ENCODE measurements around the gene KLHL5.
"Not testable (repeated sequence)": the region's sequence is repeated elsewhere in the genome, so short reads cannot be mapped to it uniquely, and the experiment has no call there.

Gene KLHL5

GRCh38 chr4:39025552-39026085, 36.4 kb upstream of the KLHL5 start:
- TF ChIP-seq ZFX (IDR thresholded peaks at IDR 0.05), result no peak
- no peak for TF ChIP-seq CTCF (conservative IDR thresholded peaks at IDR 0.05)
- H3K27ac ChIP-seq, result no peak overlapping the region

- no peak overlapping the region for H3K27ac ChIP-seq
- TF ChIP-seq ZFX (IDR thresholded peaks at IDR 0.05) (no peak), CTCF (conservative IDR thresholded peaks at IDR 0.05) (no peak)
These were observed 35.9 kb upstream of the KLHL5 start for GRCh38 chr4:39026096-39026495.

- H3K27ac ChIP-seq, result no peak overlapping the region
- TF ChIP-seq CTCF (conservative IDR thresholded peaks at IDR 0.05) (no peak), ZFX (IDR thresholded peaks at IDR 0.05) (no peak)
These were observed 32.0 kb upstream of the KLHL5 start for GRCh38 chr4:39029752-39030694.

- no peak overlapping the region for H3K27ac ChIP-seq
- TF ChIP-seq ZFX (IDR thresholded peaks at IDR 0.05) (no peak), CTCF (conservative IDR thresholded peaks at IDR 0.05) (no peak)
These were observed 31.3 kb upstream of the KLHL5 start for GRCh38 chr4:39030725-39031124.

- H3K27ac ChIP-seq, result not testable (repeated sequence)
These were observed 30.4 kb upstream of the KLHL5 start for GRCh38 chr4:39031590-39032020.

GRCh38 chr4:39032218-39033085, 29.6 kb upstream of the KLHL5 start, which contains the start of gene TMEM156:
Gene TMEM156, minus strand, starts transcription at chr4:39032409. Its CDS starts 96 bp downstream, at chr4:39032313.
- TF ChIP-seq ZFX (IDR thresholded peaks at IDR 0.05), result no peak
- no peak for TF ChIP-seq CTCF (conservative IDR thresholded peaks at IDR 0.05)
- no peak within 1 kb of the TSS for H3K27ac ChIP-seq

- H3K27ac ChIP-seq, result no peak overlapping the region
- TF ChIP-seq ZFX (IDR thresholded peaks at IDR 0.05) (no peak), CTCF (conservative IDR thresholded peaks at IDR 0.05) (no peak)
These were observed 25.9 kb upstream of the KLHL5 start for GRCh38 chr4:39036172-39036571.
